A549 (cell line): ENCODE measurements around the gene SRCIN1.

Source experiments
- GATA3 ChIP-seq: IDR thresholded peaks from 2 replicates; pipeline ENCODE4 v1.6.1; 2012; ENCODE audit warnings: borderline replicate concordance
- HDAC2 ChIP-seq: fragments of 200-600 bp; sonication (generic); IDR thresholded peaks from 2 replicates; pipeline ENCODE4 v1.6.1; 2016
- MAZ ChIP-seq: fragments of 150-350 bp; IDR thresholded peaks from 2 replicates; pipeline ENCODE4 v1.6.1; 2014; ENCODE audit warnings: antibody characterized with exemption, low read depth, low read length, borderline replicate concordance
- MYC ChIP-seq: IDR thresholded peaks from 2 replicates; pipeline ENCODE4 v1.6.1; 2012; ENCODE audit warnings: mild to moderate bottlenecking, inconsistent platforms, low read length, improper control_type of control experiment, borderline replicate concordance
- PHF8 ChIP-seq: fragments of 200-600 bp; sonication (generic); IDR thresholded peaks from 2 replicates; pipeline ENCODE4 v1.6.1; 2016; ENCODE audit warnings: low read depth, mild to moderate bottlenecking, antibody characterized with exemption, moderate library complexity, borderline replicate concordance
- POLR2A ChIP-seq: IDR thresholded peaks from 2 replicates; pipeline ENCODE4 v1.6.1; 2012; ENCODE audit warnings: mild to moderate bottlenecking, low read length

DNA sequence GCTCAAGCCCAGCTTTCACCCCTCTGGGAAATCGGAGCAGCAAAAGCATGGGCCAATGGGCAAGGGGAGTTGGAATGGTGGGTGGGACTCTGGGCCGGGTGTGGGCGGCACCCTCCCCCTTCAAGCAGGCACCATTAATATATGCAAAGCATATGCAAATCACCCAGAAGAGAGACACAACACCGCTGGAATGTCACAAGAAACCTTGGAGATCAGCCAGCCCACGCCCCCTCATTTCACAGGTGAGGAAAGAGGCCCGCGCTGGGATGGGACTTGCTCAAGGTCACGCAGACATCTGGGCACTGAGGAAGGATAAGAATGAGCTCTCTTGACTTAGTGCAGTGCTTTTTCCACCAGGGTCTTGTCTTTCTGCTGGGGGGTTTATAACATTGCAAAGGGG is 4.8 kb downstream of the SRCIN1 start:
- TF ChIP-seq MAZ: no peak
- TF ChIP-seq HDAC2: no peak
- no peak for TF ChIP-seq POLR2A
- no peak for TF ChIP-seq GATA3
- TF ChIP-seq PHF8: no peak
- no peak for TF ChIP-seq MYC
